ENCODE measurements around the gene NELFA. TPM values are rescaled to one million over a fixed set of nuclear protein-coding genes. Genes with fewer than 3 reads are reported as not detected.
A peak's percentile ranks its signal among the peaks of the same experiment; 100 is the strongest.

NELFA gene
- total RNA-seq, 3 donors from 2014 or later, result 14.1 to 22.0 (median 18.4) TPM

DNA sequence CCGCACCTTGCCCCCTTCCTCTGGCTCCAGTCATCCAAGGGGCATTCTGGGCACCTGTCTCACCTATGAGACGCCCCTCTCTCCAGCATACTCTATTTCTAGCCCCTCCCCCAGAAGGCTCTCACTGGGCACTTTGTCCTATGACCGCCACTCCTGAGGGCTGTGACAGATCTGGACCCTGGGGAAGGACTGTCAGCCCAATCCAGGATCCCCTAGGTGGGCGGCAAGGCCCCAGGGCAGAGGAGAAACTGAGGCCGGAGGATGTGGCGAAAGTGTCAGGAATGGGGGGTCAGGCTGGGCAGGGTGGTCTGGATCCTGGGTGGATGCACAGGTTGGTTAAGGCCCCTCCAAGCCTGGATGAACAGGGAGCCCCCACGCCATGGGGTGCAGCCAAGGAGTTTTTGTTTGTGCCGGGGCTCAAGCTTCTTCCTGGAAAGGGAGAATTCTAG is 34.2 kb upstream of the NELFA start:
- Histone ChIP-seq H3K4me3 (peak overlapping the region in 1 of 3 donors; percentile 79), H3K4me1 (peaks cover 5 to 12% of the 10 kb centered on the region in 2 donors)
- TF ChIP-seq POLR2AphosphoS5 (IDR thresholded peaks at IDR 0.05) (no peak), POLR2A (IDR thresholded peaks at IDR 0.05) (no peak)
- TF ChIP-seq, protein P1, sequence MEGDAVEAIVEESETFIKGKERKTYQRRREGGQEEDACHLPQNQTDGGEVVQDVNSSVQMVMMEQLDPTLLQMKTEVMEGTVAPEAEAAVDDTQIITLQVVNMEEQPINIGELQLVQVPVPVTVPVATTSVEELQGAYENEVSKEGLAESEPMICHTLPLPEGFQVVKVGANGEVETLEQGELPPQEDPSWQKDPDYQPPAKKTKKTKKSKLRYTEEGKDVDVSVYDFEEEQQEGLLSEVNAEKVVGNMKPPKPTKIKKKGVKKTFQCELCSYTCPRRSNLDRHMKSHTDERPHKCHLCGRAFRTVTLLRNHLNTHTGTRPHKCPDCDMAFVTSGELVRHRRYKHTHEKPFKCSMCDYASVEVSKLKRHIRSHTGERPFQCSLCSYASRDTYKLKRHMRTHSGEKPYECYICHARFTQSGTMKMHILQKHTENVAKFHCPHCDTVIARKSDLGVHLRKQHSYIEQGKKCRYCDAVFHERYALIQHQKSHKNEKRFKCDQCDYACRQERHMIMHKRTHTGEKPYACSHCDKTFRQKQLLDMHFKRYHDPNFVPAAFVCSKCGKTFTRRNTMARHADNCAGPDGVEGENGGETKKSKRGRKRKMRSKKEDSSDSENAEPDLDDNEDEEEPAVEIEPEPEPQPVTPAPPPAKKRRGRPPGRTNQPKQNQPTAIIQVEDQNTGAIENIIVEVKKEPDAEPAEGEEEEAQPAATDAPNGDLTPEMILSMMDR (IDR thresholded peaks at IDR 0.05), result no peak

DNA sequence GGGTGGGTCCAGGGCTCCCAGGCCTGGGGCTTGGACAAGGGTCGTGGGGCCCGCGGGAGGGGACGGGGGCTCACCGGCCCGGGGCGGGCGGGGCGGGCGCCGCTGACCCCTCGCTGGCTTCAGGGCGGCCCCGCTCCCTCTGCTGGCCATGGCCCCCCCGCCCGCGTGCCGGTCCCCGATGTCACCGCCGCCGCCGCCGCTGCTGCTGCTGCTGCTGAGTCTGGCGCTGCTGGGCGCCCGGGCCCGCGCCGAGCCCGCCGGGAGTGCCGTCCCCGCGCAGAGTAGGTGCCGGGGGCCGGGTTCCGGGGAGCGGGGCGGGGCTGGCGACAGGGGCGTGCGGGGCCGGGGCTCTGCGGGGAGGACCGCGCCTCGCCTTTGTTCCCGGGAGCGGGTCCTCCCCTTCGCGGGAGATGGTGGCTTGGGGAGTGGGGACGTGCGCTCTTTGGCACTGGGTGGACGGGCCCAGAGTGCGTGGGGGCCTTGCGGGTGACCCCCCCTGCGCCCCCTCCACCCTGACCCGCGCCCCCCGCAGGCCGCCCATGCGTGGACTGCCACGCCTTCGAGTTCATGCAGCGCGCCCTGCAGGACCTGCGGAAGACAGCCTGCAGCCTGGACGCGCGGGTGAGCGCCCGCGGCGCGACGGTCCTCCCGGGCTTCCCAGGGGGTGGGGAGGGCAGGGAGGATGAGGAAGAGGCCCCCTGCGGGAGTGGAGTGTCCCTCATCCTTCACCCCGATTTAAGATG is 33.6 kb upstream of the NELFA start:
- Histone ChIP-seq H3K4me3 (peak overlapping the region; percentile 62 to 79 (median 72)), H3K27me3 (peaks cover 0 to 26% of the 10 kb centered on the region in 2 donors), H3K9me3 (no peaks in the 10 kb centered on the region), H3K4me1 (peaks cover 5 to 12% of the 10 kb centered on the region in 2 donors), H3K27ac (no peak overlapping the region), H3K36me3 (no peaks in the 10 kb centered on the region)
- no peak for DNase-seq (ENCODE audit: low spot score in 2 of 2)
- TF ChIP-seq, protein P1 (IDR thresholded peaks at IDR 0.05), result no peak
- TF ChIP-seq POLR2A (IDR thresholded peaks at IDR 0.05), result no peak
- intact Hi-C loops (cut with DNase I; ENCODE audit: low total_unique reads), result no loop called here

More for the DNA sequence above, 34.2 kb upstream of the NELFA start:
- H3K27ac ChIP-seq, result no peak overlapping the region
- no peak for DNase-seq (ENCODE audit: low spot score in 2 of 2)
- no peaks in the 10 kb centered on the region for H3K9me3 ChIP-seq
- peaks cover 0 to 31% of the 10 kb centered on the region in 2 donors for H3K27me3 ChIP-seq
- H3K36me3 ChIP-seq, result no peaks in the 10 kb centered on the region
- intact Hi-C loops (cut with DNase I; ENCODE audit: low total_unique reads), result no loop called here

DNA sequence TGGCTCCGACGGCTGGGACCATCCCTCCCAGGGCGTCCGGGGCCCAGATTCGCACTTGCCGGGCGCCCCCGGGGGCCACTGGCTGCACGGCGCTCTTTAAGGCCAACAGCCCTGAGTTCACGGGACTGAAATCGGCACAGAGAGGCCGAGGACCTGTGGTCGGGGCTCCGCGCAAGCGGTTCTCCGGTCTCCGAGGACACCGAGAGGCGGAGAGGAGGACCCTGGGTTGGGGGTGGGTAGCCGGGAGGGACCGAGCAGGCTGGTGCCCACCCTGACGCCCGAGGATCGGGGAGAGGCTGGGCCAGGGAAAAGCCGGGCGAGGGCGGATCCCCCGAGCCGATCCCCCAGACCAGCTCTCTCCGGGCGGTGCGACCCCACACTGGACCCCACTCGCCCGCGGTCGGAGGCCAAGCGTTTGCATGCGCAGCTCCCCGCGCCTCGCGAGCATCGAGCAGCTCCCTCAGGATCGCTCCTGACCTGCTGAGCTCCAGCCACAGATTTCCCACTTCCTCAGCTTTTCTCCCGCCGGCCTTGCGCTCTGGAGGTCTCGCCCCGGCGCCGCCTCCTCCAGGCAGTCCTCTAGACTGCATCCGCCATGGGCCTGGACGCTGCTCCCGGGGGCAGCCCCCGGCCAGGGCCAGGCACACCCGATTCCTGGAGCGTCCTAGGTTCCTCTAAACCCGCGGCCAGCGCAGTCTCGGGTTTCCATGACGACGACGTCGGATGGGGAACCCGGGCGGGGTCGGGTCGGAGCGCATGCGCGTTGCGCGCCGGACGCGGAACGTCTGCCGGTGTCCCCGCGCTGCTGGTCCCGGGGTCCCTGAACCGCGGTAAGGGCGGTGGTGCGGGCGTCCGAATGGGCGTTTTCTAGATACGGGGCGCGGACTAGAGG is 32.7 kb upstream of the NELFA start:
- Histone ChIP-seq H3K4me3 (peak overlapping the region; percentile 62 to 79 (median 72)), H3K4me1 (peaks cover 5 to 12% of the 10 kb centered on the region in 2 donors), H3K27ac (no peak overlapping the region), H3K9me3 (no peaks in the 10 kb centered on the region), H3K36me3 (no peaks in the 10 kb centered on the region), H3K27me3 (peaks cover 0 to 17% of the 10 kb centered on the region in 2 donors)
- no peak for DNase-seq (ENCODE audit: low spot score in 2 of 2)
- TF ChIP-seq POLR2A (IDR thresholded peaks at IDR 0.05) (no peak), POLR2AphosphoS5 (IDR thresholded peaks at IDR 0.05) (no peak)
- TF ChIP-seq, protein P1 (IDR thresholded peaks at IDR 0.05), result no peak
- intact Hi-C loops (cut with DNase I; ENCODE audit: low total_unique reads), result no loop called here

DNA sequence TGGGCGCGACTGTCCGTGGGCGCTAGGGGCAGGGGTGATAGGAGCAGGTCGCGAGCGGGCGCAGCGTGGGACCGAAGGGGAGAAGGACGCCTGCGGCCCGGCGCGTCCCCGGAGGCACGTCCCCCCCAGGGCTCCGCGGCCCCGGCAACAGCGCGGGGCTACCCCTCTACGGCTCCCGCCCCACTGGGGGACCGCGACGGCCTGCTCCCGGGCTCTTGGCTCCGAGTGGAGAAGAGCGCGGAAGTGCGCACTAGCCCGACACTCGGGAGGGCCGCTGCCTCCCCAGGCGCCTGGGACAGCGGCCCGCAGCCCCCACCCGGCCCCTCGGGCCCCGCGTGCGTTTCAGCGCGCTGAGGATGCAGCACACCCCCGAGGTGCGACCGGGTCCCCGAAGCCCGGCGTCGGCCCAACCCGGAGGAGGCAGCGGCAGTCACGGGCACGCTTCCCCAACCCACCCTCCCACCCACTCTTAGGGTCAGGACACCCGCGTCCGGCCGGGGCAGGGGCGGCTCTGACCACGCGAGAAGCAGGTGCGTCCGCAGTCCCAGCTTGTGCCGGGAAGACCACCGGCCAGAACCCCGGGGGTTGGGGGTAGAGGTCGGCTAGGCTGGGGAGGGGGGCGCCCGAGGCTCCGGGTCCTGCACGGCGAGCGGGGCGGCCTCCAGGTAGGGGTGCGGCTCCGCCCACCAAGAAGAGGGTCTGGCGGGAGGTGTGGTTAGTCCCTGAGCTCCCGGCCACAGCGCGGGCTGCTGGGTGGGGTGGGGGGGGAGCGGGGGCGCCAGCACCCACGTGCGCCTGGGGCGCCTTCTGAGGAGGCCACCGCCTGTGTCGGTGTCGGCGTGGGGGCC is 31.8 kb upstream of the NELFA start:
- Histone ChIP-seq H3K27me3 (peaks cover 0 to 16% of the 10 kb centered on the region in 2 donors), H3K9me3 (no peaks in the 10 kb centered on the region), H3K27ac (no peak overlapping the region), H3K36me3 (no peaks in the 10 kb centered on the region), H3K4me3 (peak overlapping the region; percentile 62 to 79 (median 72)), H3K4me1 (peaks cover 5 to 12% of the 10 kb centered on the region in 2 donors)
- TF ChIP-seq, protein P1 (IDR thresholded peaks at IDR 0.05), result no peak
- TF ChIP-seq POLR2A (IDR thresholded peaks at IDR 0.05) (no peak), POLR2AphosphoS5 (IDR thresholded peaks at IDR 0.05) (no peak)
- intact Hi-C loops (cut with DNase I; ENCODE audit: low total_unique reads), result no loop called here
- DNase-seq (ENCODE audit: low spot score in 2 of 2), result no peak

Measured in breast epithelium (tissue), 4 donors.